Neural progenitor cell (in vitro differentiated cells): ENCODE data around the gene ATP8B3.

Experiments used
- EZH2 ChIP-seq: fragments of 200-600 bp; sonication (generic); IDR thresholded peaks from 2 replicates; pipeline ENCODE4 v1.6.1; 2017; ENCODE audit warnings: antibody characterized with exemption, mild to moderate bottlenecking, moderate library complexity
- EZH2phosphoT487 ChIP-seq: fragments of 200-600 bp; sonication (generic); IDR thresholded peaks from 2 replicates; pipeline ENCODE4 v1.6.1; 2017; ENCODE audit warnings: antibody characterized with exemption
- TF ChIP-seq, protein P1 (sequence below): fragments of 200-600 bp; sonication (generic); IDR thresholded peaks from 2 replicates; pipeline ENCODE4 v1.5.1; 2017; ENCODE audit warnings: antibody characterized with exemption, mild to moderate bottlenecking

DNA sequence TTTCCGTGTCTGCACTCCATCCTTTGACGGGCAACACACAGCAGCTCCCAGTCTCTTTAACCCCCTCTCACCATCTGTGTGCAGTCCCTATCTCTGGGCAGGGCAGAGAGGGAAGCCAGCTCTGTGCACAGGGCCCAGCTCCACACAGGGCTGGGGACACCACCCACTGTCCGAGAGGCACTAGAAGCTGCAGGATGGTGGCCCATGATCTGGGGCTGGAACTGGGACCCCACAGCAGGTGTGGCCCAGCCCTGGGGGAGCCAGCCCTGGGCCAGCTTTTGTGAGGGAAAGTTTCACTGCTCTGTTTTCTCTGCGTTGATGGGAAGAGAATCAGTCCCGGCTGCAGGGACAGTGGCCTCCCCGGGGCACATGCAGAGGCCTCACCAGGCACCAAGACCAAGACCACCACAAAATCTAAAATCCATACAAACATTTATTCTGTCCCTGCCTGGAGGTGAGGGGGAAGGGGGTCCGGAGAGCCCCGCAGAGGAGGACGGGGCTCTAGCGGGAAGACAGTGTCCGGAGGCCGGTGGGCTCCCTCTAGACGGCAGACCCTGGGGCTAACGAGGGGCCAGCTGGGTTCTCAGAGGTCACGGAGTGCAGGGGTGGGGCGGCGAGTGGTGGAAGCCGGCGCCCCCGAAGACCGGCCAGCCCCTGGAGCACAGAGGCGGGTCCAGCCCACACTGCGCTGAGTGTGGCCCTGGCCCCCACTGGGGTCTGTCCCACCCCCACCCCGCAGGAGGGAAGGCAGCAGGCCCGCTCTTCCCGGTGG, 2.9 kb upstream of the ATP8B3 start:
- TF ChIP-seq, protein P1, sequence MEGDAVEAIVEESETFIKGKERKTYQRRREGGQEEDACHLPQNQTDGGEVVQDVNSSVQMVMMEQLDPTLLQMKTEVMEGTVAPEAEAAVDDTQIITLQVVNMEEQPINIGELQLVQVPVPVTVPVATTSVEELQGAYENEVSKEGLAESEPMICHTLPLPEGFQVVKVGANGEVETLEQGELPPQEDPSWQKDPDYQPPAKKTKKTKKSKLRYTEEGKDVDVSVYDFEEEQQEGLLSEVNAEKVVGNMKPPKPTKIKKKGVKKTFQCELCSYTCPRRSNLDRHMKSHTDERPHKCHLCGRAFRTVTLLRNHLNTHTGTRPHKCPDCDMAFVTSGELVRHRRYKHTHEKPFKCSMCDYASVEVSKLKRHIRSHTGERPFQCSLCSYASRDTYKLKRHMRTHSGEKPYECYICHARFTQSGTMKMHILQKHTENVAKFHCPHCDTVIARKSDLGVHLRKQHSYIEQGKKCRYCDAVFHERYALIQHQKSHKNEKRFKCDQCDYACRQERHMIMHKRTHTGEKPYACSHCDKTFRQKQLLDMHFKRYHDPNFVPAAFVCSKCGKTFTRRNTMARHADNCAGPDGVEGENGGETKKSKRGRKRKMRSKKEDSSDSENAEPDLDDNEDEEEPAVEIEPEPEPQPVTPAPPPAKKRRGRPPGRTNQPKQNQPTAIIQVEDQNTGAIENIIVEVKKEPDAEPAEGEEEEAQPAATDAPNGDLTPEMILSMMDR, result no peak
- TF ChIP-seq EZH2 (no peak), EZH2phosphoT487 (no peak)
